Measurements from ENCODE around the gene SYNE2.

- no peak for TF ChIP-seq CTCF (IDR thresholded peaks at IDR 0.05; ENCODE audit: low read depth, low read length)
- TF ChIP-seq POLR2A (IDR thresholded peaks at IDR 0.05; ENCODE audit: extremely low read depth, insufficient read length): no peak
Measured at GRCh38 chr14:64194404-64194803, 341.6 kb downstream of the SYNE2 start.

All from NB4 (cell line).